PC-3 (cell line): ENCODE measurements around the gene TRO. TPM values are rescaled to one million over a fixed set of nuclear protein-coding genes. Genes with fewer than 3 reads are reported as not detected.

Source experiments
- ATAC-seq: fragments of 200-7000 bp; cut with Tn5 transposase; 2 replicates; pipeline ENCODE4 v1.9.1; 2020; ENCODE audit warnings: mild to moderate bottlenecking, moderate library complexity
- BruUV-seq: library from RNA; stranded (reverse); fragments of 400-500 nt; replicated peaks from 2 replicates; lab custom pipeline; 2021; lab: Mats Ljungman, UMichigan
- CTCF ChIA-PET: fragments of 300-600 bp; sonication (Branson Sonifier 250); formaldehyde crosslinking; loops from one replicate; lab custom pipeline; 2022; ENCODE audit warnings: antibody characterized with exemption; lab: Charles Lee
- POLR2A ChIA-PET: fragments of 300-600 bp; sonication (Branson Sonifier 250); formaldehyde crosslinking; loops from one replicate; lab custom pipeline; 2022; ENCODE audit warnings: antibody characterized with exemption; ENCODE audit not compliant: unreplicated experiment; lab: Charles Lee
- DNase-seq: peaks from one replicate; pipeline ENCODE4 v3.0.0-alpha.2; 2015
- H2AFZ ChIP-seq: fragments of 300-600 bp; sonication (generic); 2 replicates; pipeline ENCODE4 v1.6.0; 2016; ENCODE audit warnings: antibody characterized with exemption, low read length
- H3F3A ChIP-seq: fragments of 300-600 bp; sonication (generic); one replicate; pipeline ENCODE4 v1.6.0; 2017; ENCODE audit warnings: antibody characterized with exemption, low read length, control low read depth, mild to moderate bottlenecking; ENCODE audit not compliant: unreplicated experiment
- H3K27ac ChIP-seq: fragments of 300-600 bp; sonication (generic); 2 replicates; pipeline ENCODE4 v1.5.1; 2016; ENCODE audit warnings: mild to moderate bottlenecking, low read length
- H3K27me3 ChIP-seq: fragments of 300-600 bp; sonication (generic); 2 replicates; pipeline ENCODE4 v1.6.1; 2016; ENCODE audit warnings: low read length, mixed read lengths
- H3K36me3 ChIP-seq: fragments of 300-600 bp; sonication (generic); 2 replicates; pipeline ENCODE4 v1.6.1; 2016; ENCODE audit warnings: low read depth, mixed run types, low read length, mixed read lengths
- H3K4me1 ChIP-seq: fragments of 300-600 bp; sonication (generic); 2 replicates; pipeline ENCODE4 v1.5.1; 2016; ENCODE audit warnings: low read length; ENCODE audit not compliant: insufficient read depth
- H3K4me2 ChIP-seq: fragments of 300-600 bp; sonication (generic); 2 replicates; pipeline ENCODE4 v1.6.0; 2016; ENCODE audit warnings: low read length
- H3K4me3 ChIP-seq: fragments of 300-600 bp; sonication (generic); 2 replicates; pipeline ENCODE4 v1.5.1; 2016; ENCODE audit warnings: mild to moderate bottlenecking, low read length, mixed read lengths
- H3K79me2 ChIP-seq: fragments of 300-600 bp; sonication (generic); 2 replicates; pipeline ENCODE4 v1.6.1; 2017; ENCODE audit warnings: low read length, mixed read lengths
- H3K9ac ChIP-seq: fragments of 300-600 bp; sonication (generic); 2 replicates; pipeline ENCODE4 v1.6.0; 2016; ENCODE audit warnings: mild to moderate bottlenecking, low read length
- H3K9me2 ChIP-seq: fragments of 300-600 bp; sonication (generic); replicated peaks from 2 replicates; pipeline ENCODE4 v1.6.1; 2016; ENCODE audit warnings: mixed run types, low read length, mixed read lengths
- H3K9me3 ChIP-seq: fragments of 300-600 bp; sonication (generic); 2 replicates; pipeline ENCODE4 v1.6.1; 2016; ENCODE audit warnings: low read length, mixed read lengths
- H4K20me1 ChIP-seq: fragments of 300-600 bp; sonication (generic); 2 replicates; pipeline ENCODE4 v1.6.1; 2016; ENCODE audit warnings: low read length, mixed read lengths
- CTCF ChIP-seq: fragments of 300-600 bp; sonication (generic); conservative IDR thresholded peaks from 2 replicates; pipeline ENCODE4 v1.5.1; 2017; ENCODE audit warnings: antibody characterized with exemption, low read depth, mild to moderate bottlenecking, low read length
- EZH2 ChIP-seq: fragments of 300-600 bp; sonication (generic); IDR thresholded peaks from one replicate; pipeline ENCODE4 v1.6.1; 2017; ENCODE audit warnings: antibody characterized with exemption, mild to moderate bottlenecking, low read length; ENCODE audit not compliant: unreplicated experiment
- EZH2phosphoT487 ChIP-seq: fragments of 300-600 bp; sonication (generic); IDR thresholded peaks from 2 replicates; pipeline ENCODE4 v1.6.1; 2018; ENCODE audit warnings: mild to moderate bottlenecking, antibody characterized with exemption, low read length, borderline replicate concordance
- intact Hi-C: fragments of 100-400 bp; cut with micrococcal nuclease; formaldehyde crosslinking; loops from 2 replicates; pipeline ENCODE4 v1.9.0; 2023
- total RNA-seq: library from RNA; depleted of rRNA; stranded (reverse); fragments of >200 nt; gene quantifications from 2 replicates; pipeline ENCODE4 v1.2.3, GENCODE V29; 2014

Gene TRO
- total RNA-seq, 1 experiment from 2014 or later = not detected

- Histone ChIP-seq H3K4me1 (no peaks in the 10 kb centered on the region), H3K36me3 (no peaks in the 10 kb centered on the region), H3K4me3 (no peak overlapping the region), H3K79me2 (no peaks in the 10 kb centered on the region), H3K9me3 (no peaks in the 10 kb centered on the region), H3K4me2 (no peak overlapping the region), H3K9me2 (no peaks in the 10 kb centered on the region), H3K27me3 (no peaks in the 10 kb centered on the region), H4K20me1 (no peaks in the 10 kb centered on the region), H3F3A (no peaks in the 10 kb centered on the region), H2AFZ (no peak overlapping the region), H3K27ac (no peak overlapping the region), H3K9ac (no peak overlapping the region)
- intact Hi-C loops = no loop called here
- ChIA-PET POLR2A (no interaction called here), CTCF (no interaction called here)
- no peak for DNase-seq
- no peak for ATAC-seq
- no TSS peak for BruUV-seq
- TF ChIP-seq CTCF (no peak), EZH2 (no peak), EZH2phosphoT487 (no peak)
Measured at GRCh38 chrX:54922547-54922946, 1.9 kb downstream of the TRO start.

GRCh38 chrX:54923376-54923775 lies 2.8 kb downstream of the TRO start:
- BruUV-seq = no TSS peak
- Histone ChIP-seq H3K36me3 (no peaks in the 10 kb centered on the region), H3K4me3 (no peak overlapping the region), H4K20me1 (no peaks in the 10 kb centered on the region), H3F3A (no peaks in the 10 kb centered on the region), H3K9me2 (no peaks in the 10 kb centered on the region), H3K4me1 (no peaks in the 10 kb centered on the region), H3K79me2 (no peaks in the 10 kb centered on the region), H3K27ac (no peak overlapping the region), H3K9me3 (no peaks in the 10 kb centered on the region), H3K4me2 (no peak overlapping the region), H3K27me3 (no peaks in the 10 kb centered on the region), H3K9ac (no peak overlapping the region), H2AFZ (no peak overlapping the region)
- CTCF ChIA-PET = no interaction called here
- ATAC-seq (no peak), DNase-seq (no peak)
- TF ChIP-seq EZH2phosphoT487 (no peak), EZH2 (no peak), CTCF (no peak)
- POLR2A ChIA-PET = no interaction called here
- intact Hi-C loops = no loop called here

DNA sequence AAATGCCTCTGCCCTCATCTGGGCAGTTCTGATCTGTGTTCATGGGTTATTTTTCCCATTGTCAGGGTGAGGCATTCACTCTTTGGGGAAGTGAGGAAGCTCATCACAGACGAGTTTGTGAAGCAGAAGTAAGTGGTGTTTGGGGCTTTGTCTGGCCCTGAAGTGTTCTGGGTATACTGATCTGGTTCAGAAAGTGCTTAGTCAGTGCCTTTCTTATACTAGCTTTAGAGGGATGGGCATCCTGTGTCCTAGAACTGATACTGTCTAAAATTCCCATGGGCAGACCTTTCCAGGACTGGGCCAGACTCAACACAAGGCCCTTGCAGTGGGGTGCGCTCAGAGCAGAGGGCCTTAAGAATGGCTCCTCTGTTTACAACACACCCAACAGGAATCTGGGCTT lies 6.4 kb downstream of the TRO start:
- Histone ChIP-seq H3K27ac (no peak overlapping the region), H3K79me2 (no peaks in the 10 kb centered on the region), H3K36me3 (no peaks in the 10 kb centered on the region), H4K20me1 (no peaks in the 10 kb centered on the region), H3K4me1 (no peaks in the 10 kb centered on the region), H3K27me3 (no peaks in the 10 kb centered on the region), H3K9me3 (no peaks in the 10 kb centered on the region), H3K9ac (no peak overlapping the region), H3K4me2 (no peak overlapping the region), H2AFZ (no peak overlapping the region), H3K9me2 (no peaks in the 10 kb centered on the region), H3F3A (no peaks in the 10 kb centered on the region), H3K4me3 (no peak overlapping the region)
- no peak for DNase-seq
- intact Hi-C loops = no loop called here
- TF ChIP-seq CTCF = no peak
- TF ChIP-seq EZH2 = no peak
- no peak for TF ChIP-seq EZH2phosphoT487
- BruUV-seq = no TSS peak
- ChIA-PET POLR2A (no interaction called here), CTCF (no interaction called here)
- no peak for ATAC-seq
